ENCODE data around the gene AOPEP.

The AOPEP gene

GRCh38 chr9:95107976-95108375 lies 381.5 kb downstream of the AOPEP start:
- H3K9me3 Mint-ChIP-seq: no peaks in the 10 kb centered on the region

GRCh38 chr9:95108777-95109176 lies 382.3 kb downstream of the AOPEP start:
- Mint-ChIP-seq H3K27ac (peak overlapping the region; percentile 48), H3K4me3 (no peak overlapping the region), H3K36me3 (no peaks in the 10 kb centered on the region), H3K9me3 (no peaks in the 10 kb centered on the region), H3K4me1 (no peaks in the 10 kb centered on the region)
- ATAC-seq (no peak), DNase-seq (ENCODE audit: low spot score in 2 of 2) (no peak)

More at GRCh38 chr9:95107976-95108375, 381.5 kb downstream of the AOPEP start:
- H3K27ac Mint-ChIP-seq: no peak overlapping the region
- no peak overlapping the region for H3K4me3 Mint-ChIP-seq
- ATAC-seq (no peak), DNase-seq (ENCODE audit: low spot score in 2 of 2) (no peak)
- no peaks in the 10 kb centered on the region for H3K4me1 Mint-ChIP-seq
- no peaks in the 10 kb centered on the region for H3K36me3 Mint-ChIP-seq

- Mint-ChIP-seq H3K4me3 (no peak overlapping the region), H3K4me1 (no peaks in the 10 kb centered on the region), H3K36me3 (no peaks in the 10 kb centered on the region), H3K9me3 (no peaks in the 10 kb centered on the region), H3K27ac (no peak overlapping the region)
- DNase-seq (ENCODE audit: low spot score in 2 of 2) (no peak), ATAC-seq (no peak)
These were observed 383.0 kb downstream of the AOPEP start for GRCh38 chr9:95109456-95109855.

GRCh38 chr9:95110921-95111525 lies 384.5 kb downstream of the AOPEP start:
- ATAC-seq: no peak
- Mint-ChIP-seq H3K27ac (no peak overlapping the region), H3K9me3 (no peaks in the 10 kb centered on the region), H3K4me1 (no peaks in the 10 kb centered on the region), H3K4me3 (no peak overlapping the region), H3K36me3 (no peaks in the 10 kb centered on the region)
- no peak for DNase-seq (ENCODE audit: low spot score in 2 of 2)

- Mint-ChIP-seq H3K27ac (no peak overlapping the region), H3K36me3 (no peaks in the 10 kb centered on the region), H3K4me3 (no peak overlapping the region), H3K4me1 (peaks cover 2% of the 10 kb centered on the region), H3K9me3 (no peaks in the 10 kb centered on the region)
- ATAC-seq: no peak
- no peak for DNase-seq (ENCODE audit: low spot score in 2 of 2)
These were observed 385.2 kb downstream of the AOPEP start for GRCh38 chr9:95111716-95112115.

- ATAC-seq: no peak
- DNase-seq (ENCODE audit: low spot score in 2 of 2): no peak
- Mint-ChIP-seq H3K9me3 (no peaks in the 10 kb centered on the region), H3K4me1 (peaks cover 8% of the 10 kb centered on the region), H3K27ac (no peak overlapping the region), H3K4me3 (no peak overlapping the region), H3K36me3 (no peaks in the 10 kb centered on the region)
These were observed 386.2 kb downstream of the AOPEP start for GRCh38 chr9:95112436-95113280.

GRCh38 chr9:95115104-95115503 lies 388.6 kb downstream of the AOPEP start:
- no peaks in the 10 kb centered on the region for H3K36me3 Mint-ChIP-seq
- DNase-seq (ENCODE audit: low spot score in 2 of 2) (no peak), ATAC-seq (no peak)
- peaks cover 8% of the 10 kb centered on the region for H3K4me1 Mint-ChIP-seq
- no peak overlapping the region for H3K4me3 Mint-ChIP-seq
- no peak overlapping the region for H3K27ac Mint-ChIP-seq
- no peaks in the 10 kb centered on the region for H3K9me3 Mint-ChIP-seq

GRCh38 chr9:95116002-95116807 lies 389.7 kb downstream of the AOPEP start:
- no peak for ATAC-seq
- DNase-seq (ENCODE audit: low spot score in 2 of 2): no peak
- H3K4me3 Mint-ChIP-seq: no peak overlapping the region
- H3K36me3 Mint-ChIP-seq: no peaks in the 10 kb centered on the region
- no peaks in the 10 kb centered on the region for H3K9me3 Mint-ChIP-seq
- peaks cover 8% of the 10 kb centered on the region for H3K4me1 Mint-ChIP-seq
- H3K27ac Mint-ChIP-seq: no peak overlapping the region

GRCh38 chr9:95116808-95117204 lies 390.3 kb downstream of the AOPEP start:
- Mint-ChIP-seq H3K27ac (peak overlapping the region; percentile 20), H3K9me3 (no peaks in the 10 kb centered on the region), H3K36me3 (no peaks in the 10 kb centered on the region), H3K4me1 (peaks cover 8% of the 10 kb centered on the region), H3K4me3 (no peak overlapping the region)
- ATAC-seq (no peak), DNase-seq (ENCODE audit: low spot score in 2 of 2) (no peak)

- DNase-seq (ENCODE audit: low spot score in 2 of 2): no peak
- Mint-ChIP-seq H3K9me3 (no peaks in the 10 kb centered on the region), H3K4me3 (no peak overlapping the region), H3K36me3 (no peaks in the 10 kb centered on the region), H3K27ac (no peak overlapping the region), H3K4me1 (peaks cover 8% of the 10 kb centered on the region)
- no peak for ATAC-seq
These were observed 392.1 kb downstream of the AOPEP start for GRCh38 chr9:95118596-95118995.

- DNase-seq (ENCODE audit: low spot score in 2 of 2) (no peak), ATAC-seq (no peak)
- Mint-ChIP-seq H3K4me3 (no peak overlapping the region), H3K27ac (peak overlapping the region; percentile 79), H3K36me3 (peaks cover 6% of the 10 kb centered on the region), H3K9me3 (no peaks in the 10 kb centered on the region), H3K4me1 (peaks cover 8% of the 10 kb centered on the region)
These were observed 394.4 kb downstream of the AOPEP start for GRCh38 chr9:95120781-95121370.

- H3K27ac Mint-ChIP-seq: no peak overlapping the region
These were observed 398.3 kb downstream of the AOPEP start for GRCh38 chr9:95124582-95125367.

GRCh38 chr9:95125652-95126051 lies 399.2 kb downstream of the AOPEP start:
- Mint-ChIP-seq H3K36me3 (peaks cover 6% of the 10 kb centered on the region), H3K4me3 (no peak overlapping the region), H3K27ac (no peak overlapping the region), H3K9me3 (no peaks in the 10 kb centered on the region), H3K4me1 (no peaks in the 10 kb centered on the region)
- no peak for ATAC-seq
- DNase-seq (ENCODE audit: low spot score in 2 of 2): no peak

More at GRCh38 chr9:95124582-95125367, 398.3 kb downstream of the AOPEP start:
- Mint-ChIP-seq H3K4me1 (no peaks in the 10 kb centered on the region), H3K9me3 (no peaks in the 10 kb centered on the region), H3K4me3 (no peak overlapping the region), H3K36me3 (peaks cover 6% of the 10 kb centered on the region)
- no peak for ATAC-seq
- DNase-seq (ENCODE audit: low spot score in 2 of 2): no peak

GRCh38 chr9:95126739-95127138 lies 400.2 kb downstream of the AOPEP start:
- ATAC-seq: no peak
- no peak overlapping the region for H3K27ac Mint-ChIP-seq
- no peaks in the 10 kb centered on the region for H3K4me1 Mint-ChIP-seq
- H3K4me3 Mint-ChIP-seq: no peak overlapping the region
- no peaks in the 10 kb centered on the region for H3K9me3 Mint-ChIP-seq
- no peak for DNase-seq (ENCODE audit: low spot score in 2 of 2)
- peaks cover 6% of the 10 kb centered on the region for H3K36me3 Mint-ChIP-seq
